H1 (cell line): ENCODE measurements around the gene VPS37D. TPM values are rescaled to one million over a fixed set of nuclear protein-coding genes. Genes with fewer than 3 reads are reported as not detected.

Experiments used
- CTCF ChIA-PET: fragments of 300-600 bp; sonication (Branson Sonifier 250); formaldehyde crosslinking; loops from one replicate; lab custom pipeline; 2021; ENCODE audit not compliant: partially characterized antibody; lab: Charles Lee
- POLR2A ChIA-PET: fragments of 300-600 bp; sonication (Branson Sonifier 250); formaldehyde crosslinking; loops from one replicate; lab custom pipeline; 2021; ENCODE audit warnings: inconsistent platforms; ENCODE audit not compliant: partially characterized antibody; lab: Charles Lee
- DNase-seq, 2 experiments: peaks; one replicate each; pipeline versions ENCODE4 v3.0.0 to v3.0.0-alpha.2; 2010 to 2022; ENCODE audit warnings: low spot score in 2 of 2, low read depth in 1 of 2, mixed read lengths in 1 of 2
- FAIRE-seq: peaks from 2 replicates; lab custom pipeline; 2011; peaks lifted over from hg19 to GRCh38; lab: Jason Lieb, UNC
- H2AFZ ChIP-seq: 2 replicates; pipeline ENCODE4 v1.8.1; 2012; ENCODE audit warnings: low read length, inconsistent platforms
- H2AK5ac ChIP-seq: 2 replicates; pipeline ENCODE4 v1.6.1; 2013; ENCODE audit warnings: low read depth, low read length
- H2BK120ac ChIP-seq: replicated peaks from 2 replicates; pipeline ENCODE3; 2013; ENCODE audit warnings: low read depth, low read length, inconsistent platforms
- H2BK12ac ChIP-seq: 2 replicates; pipeline ENCODE4 v1.6.1; 2013; ENCODE audit warnings: low read depth, low read length
- H2BK15ac ChIP-seq: 2 replicates; pipeline ENCODE4 v1.6.1; 2013; ENCODE audit warnings: low read length
- H2BK20ac ChIP-seq: 2 replicates; pipeline ENCODE4 v1.6.1; 2013; ENCODE audit warnings: low read length
- H2BK5ac ChIP-seq: 2 replicates; pipeline ENCODE4 v1.6.1; 2013; ENCODE audit warnings: low read depth, low read length
- H3K14ac ChIP-seq: 2 replicates; pipeline ENCODE4 v1.6.1; 2013; ENCODE audit warnings: inconsistent platforms; ENCODE audit not compliant: insufficient read length
- H3K18ac ChIP-seq: 2 replicates; pipeline ENCODE4 v1.6.1; 2013; ENCODE audit warnings: low read length; ENCODE audit errors: extremely low read depth
- H3K23ac ChIP-seq: 2 replicates; pipeline ENCODE4 v1.6.1; 2013; ENCODE audit warnings: inconsistent platforms; ENCODE audit not compliant: insufficient read length
- H3K23me2 ChIP-seq: 2 replicates; pipeline ENCODE4 v1.6.1; 2013; ENCODE audit warnings: low read depth, low read length
- H3K27ac ChIP-seq: 2 replicates; pipeline ENCODE4 v1.6.1; 2011; ENCODE audit warnings: low read depth, low read length, inconsistent platforms
- H3K27me3 ChIP-seq, 4 experiments: replicated peaks in 1 of 4; 1 replicate in 1 of 4; 2 replicates in 3 of 4; pipeline versions ENCODE4 v1.6.1 to v1.8.1; 2011 to 2013; ENCODE audit warnings: low read length in 3 of 4, mild to moderate bottlenecking in 3 of 4, inconsistent platforms in 2 of 4, mixed read lengths in 2 of 4, moderate library complexity in 1 of 4; ENCODE audit not compliant: control insufficient read depth in 3 of 4, insufficient read depth in 3 of 4; ENCODE audit errors: extremely low read depth in 1 of 4
- H3K36me3 ChIP-seq, 4 experiments: 2 replicates each; pipeline versions ENCODE4 v1.6.1 to v1.8.1; 2011 to 2013; ENCODE audit warnings: mild to moderate bottlenecking in 4 of 4, low read length in 3 of 4, moderate library complexity in 2 of 4, control low read depth in 1 of 4, inconsistent platforms in 1 of 4; ENCODE audit not compliant: insufficient read depth in 4 of 4, control insufficient read depth in 2 of 4
- H3K4ac ChIP-seq: replicated peaks from 2 replicates; pipeline ENCODE3; 2013; ENCODE audit warnings: low read length, low read depth, mixed read lengths, inconsistent platforms; ENCODE audit not compliant: insufficient read length
- H3K4me1 ChIP-seq, 4 experiments: replicated peaks in 1 of 4; 1 replicate in 1 of 4; 2 replicates in 3 of 4; pipeline versions ENCODE4 v1.6.1 to v1.8.1; 2011 to 2013; ENCODE audit warnings: low read length in 3 of 4, inconsistent platforms in 2 of 4, mixed read lengths in 1 of 4; ENCODE audit not compliant: insufficient read depth in 4 of 4, control insufficient read depth in 3 of 4
- H3K4me2 ChIP-seq, 2 experiments: 2 replicates each; pipeline versions ENCODE4 v1.6.1 to v1.8.1; 2011 to 2013; ENCODE audit warnings: low read depth in 2 of 2, low read length in 2 of 2, control low read depth in 1 of 2, inconsistent platforms in 1 of 2, mild to moderate bottlenecking in 1 of 2; ENCODE audit not compliant: insufficient read depth in 1 of 2
- H3K4me3 ChIP-seq, 4 experiments: fragments of 200-600, 300-600 bp in 1 of 4; sonication (generic), shearing (Covaris generic), sonication (Bioruptor Twin) in 1 of 4; 2 replicates each; pipeline versions ENCODE4 v1.5.1 to v1.8.1; 2011 to 2016; ENCODE audit warnings: low read length in 4 of 4, low read depth in 3 of 4, control low read depth in 2 of 4, inconsistent platforms in 2 of 4, mild to moderate bottlenecking in 2 of 4, mixed read lengths in 1 of 4, moderate library complexity in 1 of 4; ENCODE audit not compliant: insufficient read depth in 2 of 4; ENCODE audit errors: extremely low read depth in 1 of 4
- H3K56ac ChIP-seq: replicated peaks from 2 replicates; pipeline ENCODE3; 2013; ENCODE audit warnings: low read depth, mild to moderate bottlenecking, mixed read lengths, low read length, inconsistent platforms; ENCODE audit not compliant: insufficient read length
- H3K79me1 ChIP-seq: 2 replicates; pipeline ENCODE4 v1.6.1; 2013; ENCODE audit warnings: low read depth, low read length, control low read depth
- H3K79me2 ChIP-seq, 2 experiments: 2 replicates each; pipeline versions ENCODE4 v1.6.1 to v1.8.1; 2012 to 2013; ENCODE audit warnings: low read length in 2 of 2, mild to moderate bottlenecking in 2 of 2, inconsistent platforms in 1 of 2; ENCODE audit not compliant: insufficient read depth in 2 of 2, control insufficient read depth in 1 of 2
- H3K9ac ChIP-seq, 4 experiments: replicated peaks in 1 of 4; 1 replicate in 1 of 4; 2 replicates in 3 of 4; pipeline versions ENCODE4 v1.6.1 to v1.8.1; 2011 to 2013; ENCODE audit warnings: low read depth in 3 of 4, low read length in 3 of 4, control low read depth in 2 of 4, mild to moderate bottlenecking in 2 of 4, moderate library complexity in 2 of 4, inconsistent platforms in 1 of 4; ENCODE audit errors: extremely low read depth in 1 of 4
- H3K9me3 ChIP-seq, 2 experiments: 2 replicates each; pipeline versions ENCODE4 v1.6.1 to v1.8.1; 2012 to 2013; ENCODE audit warnings: mild to moderate bottlenecking in 2 of 2, moderate library complexity in 2 of 2, control low read depth in 1 of 2, inconsistent platforms in 1 of 2, low read depth in 1 of 2, low read length in 1 of 2, mixed read lengths in 1 of 2; ENCODE audit not compliant: insufficient read depth in 2 of 2
- H4K20me1 ChIP-seq, 2 experiments: replicated peaks in 1 of 2; 2 replicates each; pipeline versions ENCODE3 to v1.8.1; 2011 to 2013; ENCODE audit warnings: inconsistent platforms in 2 of 2, low read length in 2 of 2, mild to moderate bottlenecking in 1 of 2; ENCODE audit not compliant: insufficient read depth in 2 of 2, control insufficient read depth in 1 of 2
- H4K5ac ChIP-seq: 2 replicates; pipeline ENCODE4 v1.6.1; 2013; ENCODE audit warnings: low read length, low read depth, mixed read lengths, inconsistent platforms; ENCODE audit not compliant: insufficient read length
- H4K8ac ChIP-seq: 2 replicates; pipeline ENCODE4 v1.8.0; 2013; ENCODE audit warnings: mild to moderate bottlenecking, moderate library complexity, low read length, inconsistent platforms; ENCODE audit not compliant: insufficient read depth; ENCODE audit errors: extremely low read depth
- H4K91ac ChIP-seq: replicated peaks from 2 replicates; pipeline ENCODE3; 2013; ENCODE audit warnings: low read length, mixed read lengths, inconsistent platforms; ENCODE audit not compliant: insufficient read length
- CTCF ChIP-seq, 3 experiments: IDR thresholded peaks; 1 replicate in 2 of 3; 2 replicates in 1 of 3; pipeline versions ENCODE4 v1.5.1 to v1.6.1; 2011; ENCODE audit warnings: low read length in 3 of 3, mild to moderate bottlenecking in 3 of 3, inconsistent platforms in 2 of 3, low read depth in 1 of 3, moderate library complexity in 1 of 3; ENCODE audit not compliant: insufficient read depth in 1 of 3; ENCODE audit errors: control extremely low read depth in 1 of 3
- HDAC6 ChIP-seq: IDR thresholded peaks from one replicate; pipeline ENCODE4 v1.7.1; 2012; ENCODE audit warnings: low read depth, mild to moderate bottlenecking, inconsistent platforms, low read length, moderate library complexity
- NANOG ChIP-seq: IDR thresholded peaks from 2 replicates; pipeline ENCODE4 v1.6.1; 2011; ENCODE audit warnings: low read length, low read depth, mild to moderate bottlenecking, inconsistent platforms; ENCODE audit not compliant: insufficient read depth, poor library complexity, severe bottlenecking
- WGBS, 2 experiments: shearing (Covaris generic) in 1 of 2; methylation state at CpG; one replicate each; pipeline versions ENCODE4 v1.1.6 to v1.1.7; 2013 to 2015; ENCODE audit warnings: low lambda C conversion rate in 2 of 2, mixed read lengths in 2 of 2, inconsistent platforms in 1 of 2, low coverage in 1 of 2, missing lambda C conversion rate in 1 of 2; ENCODE audit not compliant: insufficient replicate concordance in 2 of 2, insufficient coverage in 1 of 2, insufficient read length in 1 of 2; ENCODE audit errors: extremely low coverage in 1 of 2, missing lambda C conversion rate in 1 of 2; 5-methylcytosine and 5-hydroxymethylcytosine counted together
- polyA plus RNA-seq, 7 experiments: library from polyadenylated mRNA; depleted of rRNA in 3 of 7; stranded (reverse) in 5 of 7; unstranded in 2 of 7; fragments of >200 nt in 5 of 7; fragments of 200-250 nt in 2 of 7; gene quantifications; 1 replicate in 5 of 7; 2 replicates in 1 of 7; 4 replicates in 1 of 7; pipeline versions ENCODE4 v1.2.1 to v1.2.3, GENCODE V29; 2011 to 2013; ENCODE audit warnings: missing spikeins in 2 of 7, mixed read lengths in 2 of 7
- total RNA-seq: library from RNA; stranded (reverse); fragmentation: NEBNext Ultra II Directional; extraction: Animal tissue kit (Norgen Biotek cat#: 25700); gene quantifications from 2 replicates; pipeline ENCODE4 v1.2.1, GENCODE V29; 2021

VPS37D gene
- total and polyA plus RNA-seq, 2 of the 8 experiments (the other 6 are each of a cell fraction or from before 2014, with no cell fraction given) = 3.4 to 5.0 TPM

GRCh38 chr7:73674468-73675124, 7.0 kb downstream of the VPS37D start:
- Histone ChIP-seq H3K14ac (no peak overlapping the region), H3K79me2 (peaks cover 0 to 5% of the 10 kb centered on the region in 2 experiments; a peak in 1 of 4 replicates), H3K79me1 (no peaks in the 10 kb centered on the region; the same call in 1 of the 2 replicates)
- TF ChIP-seq NANOG (no peak), CTCF (IDR thresholded peaks at IDR 0.05; ENCODE audit: control extremely low read depth in 1 of 3, insufficient read depth in 1 of 3, low read depth in 1 of 3, low read length in 3 of 3) (no peak), HDAC6 (no peak)
- TF ChIP-seq, all 59 proteins: peak for 0
- H2BK5ac ChIP-seq = no peak overlapping the region
- no peak overlapping the region for H4K5ac ChIP-seq
- no peak overlapping the region for H2BK15ac ChIP-seq
- no peaks in the 10 kb centered on the region; a peak in 3 of 7 replicates for H3K27me3 ChIP-seq
- 100% methylated on average over 1 of the region's 1 CpG; no CpG with 5 or more reads in 1 of the 2 experiments for WGBS, 2 experiments
- FAIRE-seq (no peak), DNase-seq (no peak)
- H3K23me2 ChIP-seq = no peaks in the 10 kb centered on the region
- no peak overlapping the region for H3K23ac ChIP-seq
- CTCF ChIA-PET = interaction anchor here (0.7 to 9.1 kb wide), 11 partner anchors 9 to 69 kb away, joined by 3 to 72 read pairs (median 4); no protein-coding TSS in a partner anchor
- H3K4me2 ChIP-seq = no peak overlapping the region
- no peak overlapping the region for H2AFZ ChIP-seq
- no peak overlapping the region for H2BK120ac ChIP-seq
- no peak overlapping the region for H3K27ac ChIP-seq
- H4K20me1 ChIP-seq = peaks cover 0 to 7% of the 10 kb centered on the region in 2 experiments
- no peak overlapping the region for H3K9ac ChIP-seq
- H4K91ac ChIP-seq = no peak overlapping the region
- peaks cover 0 to 6% (median 4%) of the 10 kb centered on the region in 4 experiments; a peak in 4 of 8 replicates for H3K36me3 ChIP-seq
- H3K9me3 ChIP-seq = no peaks in the 10 kb centered on the region
- H3K4me1 ChIP-seq = peaks cover 0 to 10% (median 6%) of the 10 kb centered on the region in 4 experiments; a peak in 6 of 7 replicates
- no peak overlapping the region for H2BK12ac ChIP-seq
- H3K56ac ChIP-seq = no peak overlapping the region
- POLR2A ChIA-PET = interaction anchor here (0.7 to 1.6 kb wide), 5 partner anchors 23 to 52 kb away, joined by 3 to 4 read pairs (median 3); no protein-coding TSS in a partner anchor
- no peak overlapping the region for H2AK5ac ChIP-seq
- H4K8ac ChIP-seq = no peak overlapping the region
- no peak overlapping the region for H3K18ac ChIP-seq
- H3K4me3 ChIP-seq = no peak overlapping the region
- no peak overlapping the region for H2BK20ac ChIP-seq
- H3K4ac ChIP-seq = no peak overlapping the region
